ENCODE measurements around the gene MAML2.
A peak's percentile ranks its signal among the peaks of the same experiment; 100 is the strongest.

The MAML2 gene

DNA sequence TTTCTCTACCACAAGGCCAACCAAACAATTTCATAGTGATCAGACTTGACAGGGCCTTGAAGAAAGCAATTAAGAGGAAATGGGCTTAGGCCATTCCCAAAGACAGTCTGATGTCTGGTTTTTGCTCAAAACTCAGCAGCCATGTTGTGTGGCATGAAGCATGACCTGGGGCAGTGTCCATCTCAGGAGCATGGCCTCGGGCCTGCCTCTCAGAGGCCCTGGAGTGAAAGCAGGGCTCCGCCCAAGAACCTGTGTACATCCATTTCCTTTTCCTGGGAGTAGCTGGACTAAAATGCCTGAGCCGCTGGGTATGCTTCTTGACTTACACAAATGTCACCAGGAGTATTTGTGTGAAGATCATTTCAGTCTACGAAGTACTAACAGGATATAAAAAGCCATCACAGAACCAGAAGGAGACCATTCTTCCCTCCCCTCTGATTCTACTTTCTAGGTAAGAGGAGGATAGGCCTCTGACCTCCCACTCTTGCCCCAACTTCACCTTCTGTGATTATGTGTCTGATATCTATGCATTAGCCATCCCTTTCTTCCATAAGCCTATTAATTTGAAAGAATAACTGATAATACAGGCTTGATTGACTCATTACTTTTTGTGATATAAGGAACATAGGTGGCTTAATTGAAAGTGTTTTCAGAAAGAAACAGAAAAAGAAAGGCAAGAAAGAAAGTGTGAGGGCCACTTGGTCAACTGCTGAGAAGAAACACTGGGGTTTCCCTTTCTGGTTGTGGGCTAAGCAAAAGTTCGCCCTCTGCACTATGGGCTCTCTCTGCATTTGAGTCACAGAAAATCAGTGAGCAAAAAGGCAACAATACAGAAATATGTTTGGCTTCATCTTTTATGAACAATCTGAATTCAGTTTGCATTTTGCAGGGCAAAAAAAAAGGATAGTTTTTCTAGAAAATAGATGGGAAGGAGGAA, 230.5 kb downstream of the MAML2 start:
- no peak for DNase-seq

DNA sequence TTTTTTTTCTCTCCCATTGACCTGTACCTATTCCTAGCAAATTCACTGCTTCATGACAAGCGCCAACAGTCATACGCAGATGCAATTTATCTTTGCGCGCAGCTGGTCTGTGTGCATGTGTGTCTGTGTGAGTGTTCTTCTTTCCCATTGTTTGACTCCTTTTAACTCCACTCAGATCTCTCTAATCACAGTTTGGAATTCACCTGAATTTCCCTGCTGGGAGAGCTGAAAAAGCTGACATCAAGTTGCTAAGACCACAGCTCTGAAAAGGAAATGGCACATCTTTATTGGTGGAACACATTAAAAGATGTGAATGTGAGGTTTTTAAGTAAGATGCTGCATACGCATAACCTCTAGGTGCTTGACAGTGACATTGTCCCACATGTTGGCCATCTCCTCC, 231.7 kb downstream of the MAML2 start:
- DNase-seq = no peak

DNA sequence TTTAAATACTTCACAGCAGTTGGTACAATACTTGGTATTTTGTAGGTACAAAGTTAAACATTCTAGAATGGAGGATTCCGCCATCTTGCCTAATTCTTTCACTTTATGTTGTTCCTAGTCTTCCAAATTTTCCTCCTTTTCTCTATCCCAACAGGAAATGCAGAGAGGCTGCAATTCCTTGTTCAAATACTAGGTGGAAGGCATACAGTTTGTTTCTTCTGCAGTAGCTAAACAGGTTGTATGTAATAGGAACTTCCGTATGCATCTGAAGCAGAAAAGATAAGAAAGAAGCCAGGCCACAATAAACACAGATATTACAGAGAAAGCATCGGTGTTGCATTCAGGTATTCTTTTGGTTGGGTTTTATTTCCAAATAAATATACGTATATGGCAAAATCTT, 232.7 kb downstream of the MAML2 start:
- DNase-seq = no peak

DNA sequence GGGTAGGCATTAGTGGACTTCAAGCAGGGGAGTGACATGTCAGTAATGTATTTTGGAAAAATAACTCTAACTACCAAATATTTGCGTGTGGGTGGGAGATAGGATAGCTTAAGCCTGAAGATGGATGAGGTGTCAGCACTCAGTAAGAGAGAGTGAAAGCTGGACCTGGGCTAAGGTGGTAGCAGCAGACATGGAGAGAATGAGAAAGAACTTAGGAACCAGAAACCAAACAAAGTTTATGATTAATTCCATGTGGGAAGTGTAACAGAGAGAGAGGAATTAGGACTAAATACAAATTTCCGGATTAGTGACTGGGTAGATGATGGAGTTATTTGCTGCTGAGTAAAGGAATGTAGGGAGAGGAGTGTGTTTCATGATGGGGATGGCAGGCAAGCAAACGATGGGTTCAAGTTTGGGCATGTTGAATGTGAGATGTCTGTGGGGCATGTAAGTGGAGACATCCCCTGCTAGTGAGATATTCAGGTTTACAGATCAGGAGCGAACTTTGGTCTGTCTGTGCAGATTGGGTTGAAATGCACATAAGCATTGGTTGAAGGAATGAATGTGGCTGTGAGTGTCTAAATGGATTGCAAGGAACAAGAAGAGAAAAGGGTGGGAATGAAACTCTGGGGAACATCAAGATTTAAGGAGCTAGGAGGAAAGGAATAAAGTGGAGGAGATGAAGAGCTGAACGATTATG, 233.5 kb downstream of the MAML2 start:
- DNase-seq = no peak

DNA sequence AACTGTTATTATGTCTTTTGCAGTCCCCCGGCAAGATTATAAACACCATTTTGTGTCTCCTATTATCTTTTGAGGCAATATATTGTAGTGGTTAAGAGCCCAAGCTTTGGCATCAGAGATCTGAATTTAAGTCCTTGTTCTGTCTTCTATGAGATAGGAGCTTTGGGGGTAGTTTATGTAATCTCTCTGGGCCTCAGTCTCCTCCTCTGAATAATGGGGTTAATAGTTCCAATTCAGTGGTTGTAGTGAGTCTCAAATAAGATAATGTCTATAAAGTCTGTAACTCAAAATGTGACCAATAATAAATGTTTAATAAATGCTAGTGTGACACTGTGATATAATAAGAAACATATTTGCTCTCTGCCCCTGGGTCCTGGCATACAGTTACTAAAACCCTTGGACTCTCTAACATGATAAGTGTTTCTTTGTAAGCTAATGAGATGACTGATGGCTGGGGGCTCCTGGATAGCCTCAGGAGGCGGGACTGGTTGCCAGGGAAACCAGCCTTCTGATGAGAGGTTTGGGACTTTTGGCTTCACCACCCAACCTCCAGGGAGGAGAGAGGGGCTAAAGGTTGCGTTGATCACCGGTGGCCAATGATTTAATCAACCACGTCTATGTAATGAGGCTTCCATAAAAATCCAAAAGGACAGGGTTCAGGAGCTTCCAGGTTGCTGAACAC, 235.7 kb downstream of the MAML2 start:
- no peak for DNase-seq

DNA sequence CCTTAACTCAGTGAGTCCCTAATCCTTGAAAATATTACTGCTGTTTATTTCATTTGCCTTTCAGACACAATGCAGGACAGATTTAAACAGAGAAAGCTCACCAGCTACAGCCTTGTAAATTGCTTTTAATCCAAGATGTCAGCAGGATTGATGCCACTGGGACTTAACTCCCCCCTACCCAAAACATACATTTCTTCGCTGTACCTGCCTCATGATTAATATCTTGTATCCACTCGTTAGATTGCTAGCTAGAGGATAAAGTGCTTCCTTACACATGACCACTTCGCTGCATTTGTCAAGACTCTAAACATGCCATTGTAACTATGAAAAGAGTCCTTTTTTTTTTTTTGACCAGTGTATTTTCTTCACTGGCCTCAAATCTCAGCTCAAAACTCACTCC, 236.3 kb downstream of the MAML2 start:
- DNase-seq = no peak

DNA sequence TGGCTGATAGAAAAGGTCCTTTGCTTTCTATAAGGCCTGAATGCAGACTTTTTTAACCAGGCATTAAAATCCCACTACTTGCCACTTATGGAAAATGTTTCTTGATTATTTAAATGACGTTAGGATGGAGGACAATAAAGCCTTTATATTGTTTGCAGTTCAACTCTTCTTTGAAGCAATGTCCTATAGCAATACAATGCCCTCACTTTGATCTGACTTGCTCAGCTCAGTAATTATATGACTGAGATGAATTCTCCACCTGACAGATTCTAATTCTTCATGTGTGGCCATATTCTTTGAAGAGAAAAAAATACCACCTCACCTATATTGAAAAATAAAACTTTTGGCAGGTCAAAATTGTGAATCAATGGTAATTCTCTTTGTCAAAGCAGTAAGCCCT, 237.1 kb downstream of the MAML2 start:
- no peak for DNase-seq

DNA sequence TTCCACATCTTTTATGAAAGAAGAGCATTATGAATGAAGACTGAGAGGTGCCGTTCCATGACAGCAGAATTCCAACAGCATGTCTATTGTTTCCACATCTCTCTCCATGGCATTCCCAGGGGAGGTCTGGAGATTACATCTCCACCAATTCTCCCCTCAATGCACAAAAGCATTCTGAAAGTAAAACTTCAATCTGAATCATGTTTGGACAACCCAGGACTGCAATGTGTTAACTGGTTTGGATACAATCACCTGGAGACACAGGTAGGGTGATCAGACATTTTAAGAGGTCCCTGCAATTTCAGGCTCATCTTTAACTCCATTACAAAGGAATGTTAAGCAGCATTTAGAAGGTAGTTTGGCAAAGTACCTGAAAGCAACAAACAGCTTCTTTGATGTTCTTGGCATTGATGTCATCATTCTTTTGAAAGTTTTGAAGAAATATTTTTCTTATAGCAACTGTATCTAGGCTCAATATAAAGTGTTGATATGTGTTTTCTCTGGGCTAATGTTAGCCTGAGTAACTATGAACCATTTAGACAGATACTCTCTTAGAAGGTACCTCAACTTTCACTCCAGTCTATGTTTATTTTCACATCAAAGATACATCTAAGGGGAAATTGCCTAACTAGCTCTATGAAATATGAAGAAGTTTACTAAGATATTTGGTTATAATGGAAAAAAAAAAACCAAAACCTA, 237.6 kb downstream of the MAML2 start:
- no peak for DNase-seq

DNA sequence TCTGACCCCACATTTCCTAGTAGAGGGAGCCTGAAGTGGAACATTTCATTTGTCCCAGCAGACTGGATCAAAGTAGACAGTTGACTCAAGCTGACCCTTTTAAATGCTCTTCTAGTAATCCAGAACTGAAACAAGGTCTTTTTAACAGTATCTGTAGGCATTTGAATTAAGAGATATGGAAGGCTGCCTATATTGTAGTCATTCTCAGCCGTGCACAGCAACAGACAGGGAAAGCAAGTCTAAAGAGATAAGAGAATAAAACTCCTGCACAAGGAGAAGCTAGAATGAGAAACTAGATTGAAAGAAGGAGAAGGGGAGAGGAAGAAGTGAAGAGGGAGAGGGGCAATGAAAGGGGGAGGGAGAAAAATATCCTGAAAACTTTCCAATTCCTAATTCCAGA, 238.5 kb downstream of the MAML2 start:
- DNase-seq = peak; percentile 34

DNA sequence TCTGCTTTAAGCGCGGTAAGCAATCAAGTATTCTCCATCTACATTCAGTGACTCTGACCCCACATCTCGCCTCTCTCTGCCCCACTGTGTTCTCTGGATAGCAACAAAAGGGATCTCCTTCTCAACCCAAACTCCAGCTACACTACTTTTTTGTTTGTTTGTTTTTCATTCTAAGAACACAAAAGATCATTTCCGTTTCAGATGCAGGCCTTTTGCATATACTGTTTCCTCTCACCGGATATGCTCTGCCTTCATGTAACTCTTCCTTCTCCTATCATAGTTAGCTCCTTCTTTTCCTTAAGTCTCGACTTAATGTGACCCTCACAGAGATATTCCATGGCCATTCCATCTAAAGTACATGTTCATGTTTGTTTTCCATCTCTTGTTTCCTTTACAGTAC, 239.3 kb downstream of the MAML2 start:
- no peak for DNase-seq

DNA sequence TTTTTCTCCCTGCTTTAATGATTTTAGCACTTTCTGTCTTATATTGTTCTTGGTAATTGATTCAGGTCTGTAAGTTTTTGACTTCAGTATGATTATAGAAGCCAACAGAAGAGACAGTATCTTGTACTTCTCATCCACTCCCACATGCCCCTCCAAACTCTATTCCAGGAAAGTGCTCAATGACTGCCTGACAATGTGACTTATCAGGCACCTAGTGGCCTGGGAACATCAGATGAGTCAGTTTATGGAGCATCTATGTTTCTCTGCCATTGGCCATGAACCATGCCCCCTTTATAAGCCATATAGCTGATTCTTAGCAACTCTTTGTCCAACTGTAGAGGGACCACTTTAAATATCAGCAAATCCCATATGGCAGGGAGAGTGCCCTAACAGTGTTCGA, 239.9 kb downstream of the MAML2 start:
- peak; percentile 14 for DNase-seq

DNA sequence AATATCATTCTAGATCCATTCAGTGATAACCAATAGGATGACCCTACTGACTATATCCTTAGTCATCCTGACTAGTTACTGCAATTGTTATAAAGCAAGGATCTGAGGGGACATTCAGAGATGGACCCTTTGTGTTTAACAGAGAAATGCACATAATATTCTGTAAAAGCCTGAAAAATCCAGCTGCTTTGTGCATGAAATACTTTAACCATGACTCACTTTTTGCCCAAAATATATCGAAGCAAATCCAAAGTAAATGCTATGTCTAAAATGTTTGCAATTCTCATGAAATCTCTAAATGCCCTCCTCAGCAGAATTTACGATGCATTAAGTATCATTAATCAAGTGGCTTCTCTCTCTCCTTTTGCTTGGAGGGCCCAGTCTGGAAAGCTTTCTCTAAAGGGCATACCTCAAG, 240.3 kb downstream of the MAML2 start:
- DNase-seq = no peak

DNA sequence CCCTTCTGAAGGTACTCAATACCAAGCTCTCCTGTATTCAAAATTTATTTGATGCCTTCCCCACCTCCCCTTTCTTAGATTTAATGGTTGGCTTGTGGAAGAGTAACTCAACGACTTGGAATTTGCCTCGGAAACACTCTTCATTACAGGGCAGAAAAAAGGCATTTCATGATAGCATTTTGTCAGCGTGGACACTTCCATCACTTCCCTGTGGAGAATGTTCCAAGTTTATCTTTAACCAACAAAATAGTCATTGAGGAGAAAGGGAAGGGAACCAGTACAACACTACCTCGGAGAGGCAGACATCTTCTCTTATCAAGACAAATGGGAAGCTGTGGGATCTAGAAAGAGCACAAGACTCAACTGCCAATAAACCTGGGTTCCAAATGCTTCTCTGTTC, 241.8 kb downstream of the MAML2 start:
- no peak for DNase-seq

DNA sequence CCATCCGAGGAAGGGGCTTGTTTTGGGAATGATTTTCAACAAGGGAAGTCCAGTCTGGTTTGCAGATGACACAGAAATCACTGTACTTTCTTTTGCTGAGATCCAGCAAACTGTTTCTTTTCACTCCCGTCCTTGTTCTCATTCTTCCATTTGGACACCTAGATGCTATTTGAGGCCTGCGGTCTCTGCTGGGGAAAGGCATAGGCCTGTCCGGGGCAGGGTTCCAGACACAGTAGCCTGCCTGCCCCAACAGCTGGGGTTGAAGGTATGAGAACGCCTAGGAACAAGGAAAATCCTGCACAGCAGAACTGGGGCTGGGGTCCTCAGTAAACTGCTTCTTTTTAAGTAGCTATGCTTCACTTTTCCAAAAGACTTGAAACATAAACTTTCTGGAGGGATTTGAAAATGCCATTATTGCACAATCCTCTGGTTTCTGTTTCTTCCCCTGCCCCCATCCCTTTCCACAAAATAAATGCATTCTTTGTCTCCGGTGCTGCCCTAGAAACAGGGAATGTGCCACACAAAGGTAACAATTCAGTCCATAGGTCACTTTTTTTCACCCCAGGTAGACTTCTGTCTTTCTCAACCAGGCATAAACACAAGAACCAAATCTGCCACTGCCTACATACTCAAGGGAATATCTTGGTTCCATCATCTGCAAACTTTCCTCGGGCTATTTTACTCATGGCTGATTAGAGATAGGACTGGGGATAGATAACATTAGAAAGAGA, 244.3 kb downstream of the MAML2 start:
- no peak for DNase-seq

DNA sequence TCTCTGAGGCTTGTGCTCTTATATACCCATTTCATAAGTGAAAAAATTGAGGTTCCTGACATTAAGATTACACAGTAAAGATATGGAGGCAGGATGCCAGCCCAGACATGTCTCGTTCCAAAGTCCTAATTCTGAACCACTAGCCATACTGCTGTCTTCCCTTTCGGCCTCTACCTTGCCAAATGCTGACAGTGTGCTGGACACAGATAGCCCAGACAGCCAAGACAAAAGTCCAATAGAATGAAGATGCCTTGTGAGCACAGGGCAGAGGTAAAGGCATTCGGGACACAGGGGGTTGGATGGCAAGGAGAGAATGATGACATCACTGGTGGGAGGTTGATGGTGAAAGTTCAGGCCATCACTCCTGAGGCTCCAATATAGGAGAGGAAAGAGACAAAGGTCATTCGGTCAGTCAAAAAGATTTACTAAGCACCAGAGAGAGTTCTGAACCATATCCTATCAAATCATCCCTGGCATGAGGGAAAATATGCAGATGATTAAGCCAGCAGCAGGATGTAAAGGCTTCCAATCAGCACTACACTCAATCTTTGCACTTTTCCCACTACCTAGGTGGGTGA, 245.1 kb downstream of the MAML2 start:
- DNase-seq = no peak

DNA sequence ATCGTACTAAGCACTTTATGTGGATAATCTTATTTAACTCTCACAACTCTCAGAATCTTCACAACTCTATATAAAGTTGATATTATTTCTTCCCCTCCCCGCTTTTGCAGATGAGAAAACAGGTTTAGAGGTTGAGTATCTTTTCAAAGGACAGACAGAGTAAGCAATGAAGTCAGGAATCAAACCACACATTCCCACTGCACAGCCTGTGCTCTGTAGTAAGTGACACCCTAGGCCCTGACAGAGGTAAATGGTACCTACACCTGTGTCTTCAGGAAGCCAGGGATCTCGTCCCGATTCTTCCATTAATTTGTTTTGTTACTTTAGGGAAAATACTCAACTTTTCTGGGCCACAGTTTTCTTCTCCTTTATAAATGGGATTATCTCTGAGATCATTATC, 246.6 kb downstream of the MAML2 start:
- DNase-seq = no peak

DNA sequence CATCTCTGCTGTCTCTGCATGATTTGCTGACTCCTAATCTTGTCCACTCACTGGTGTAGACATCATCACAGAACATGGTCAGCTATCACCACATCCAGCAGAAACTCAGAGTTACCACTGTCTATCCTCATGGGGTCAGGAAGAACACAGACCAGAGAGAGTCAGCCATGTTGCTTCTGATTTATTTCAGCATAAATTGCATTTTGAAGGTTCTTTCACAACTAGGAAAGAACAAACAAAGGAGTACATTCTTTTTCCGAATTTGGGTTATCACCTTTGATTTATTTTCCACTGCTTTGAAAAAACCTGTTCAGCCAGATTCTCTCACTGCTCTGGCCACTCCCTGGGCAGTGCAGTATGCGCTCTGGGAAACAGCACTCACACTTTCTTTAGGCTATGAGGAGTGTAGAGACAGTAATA, 247.1 kb downstream of the MAML2 start:
- DNase-seq = no peak

DNA sequence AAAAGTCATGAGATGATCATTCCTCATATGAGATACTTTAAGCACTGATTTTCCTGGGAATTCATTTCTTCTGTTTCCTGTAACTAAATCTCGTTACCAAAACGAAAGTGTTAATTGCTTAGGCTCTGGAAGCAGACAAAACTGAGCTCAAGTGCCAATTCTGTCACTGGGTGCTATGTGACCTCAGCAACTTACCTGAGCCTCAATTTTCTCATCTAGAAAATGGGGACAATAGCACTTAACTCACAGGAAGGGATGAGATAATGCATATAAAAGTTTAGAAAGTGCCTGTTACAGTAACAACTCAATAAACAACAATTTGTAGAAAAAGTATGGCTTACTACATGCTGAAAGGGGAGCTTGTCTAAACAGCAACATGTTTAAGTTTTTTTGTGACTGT, 248.8 kb downstream of the MAML2 start:
- DNase-seq = no peak

DNA sequence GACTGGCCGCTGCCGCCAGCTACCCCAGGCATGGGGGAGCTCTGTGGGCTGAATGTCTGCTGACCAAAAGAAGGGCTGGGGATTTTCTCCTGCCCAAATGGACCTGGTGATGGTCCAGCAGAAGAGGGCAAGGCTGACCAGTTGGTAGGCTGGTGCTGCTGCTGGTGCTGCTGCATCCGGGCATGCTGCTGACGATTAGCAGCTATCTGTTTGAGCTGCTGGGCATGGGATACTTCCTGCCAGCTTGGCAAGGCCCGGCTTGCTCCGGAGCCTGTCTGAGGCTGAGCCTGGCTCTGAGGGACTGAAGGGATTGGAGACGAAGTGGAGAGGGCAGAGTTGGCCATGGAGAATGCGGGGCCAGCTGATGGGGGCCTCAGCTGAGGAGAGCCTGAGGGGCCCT, 250.5 kb downstream of the MAML2 start:
- no peak for DNase-seq

DNA sequence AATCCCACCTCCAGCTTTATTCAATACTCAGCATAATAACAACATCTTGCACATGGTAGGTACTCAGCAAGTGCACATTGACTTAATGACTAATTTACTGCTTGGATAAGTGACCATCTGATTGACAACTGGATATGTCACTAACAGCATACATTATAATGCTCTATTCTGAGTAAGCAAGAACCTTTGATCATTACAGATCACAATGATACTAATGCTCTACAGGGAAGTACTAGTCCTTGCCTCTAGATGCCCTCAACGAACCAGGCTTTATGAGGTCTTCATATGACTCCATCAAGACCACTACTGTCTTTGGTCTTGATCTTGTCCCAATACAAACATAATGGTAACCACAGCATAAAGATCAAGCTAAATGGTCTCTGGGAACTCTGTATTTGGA, 251.5 kb downstream of the MAML2 start:
- DNase-seq = peak; percentile 68

DNA sequence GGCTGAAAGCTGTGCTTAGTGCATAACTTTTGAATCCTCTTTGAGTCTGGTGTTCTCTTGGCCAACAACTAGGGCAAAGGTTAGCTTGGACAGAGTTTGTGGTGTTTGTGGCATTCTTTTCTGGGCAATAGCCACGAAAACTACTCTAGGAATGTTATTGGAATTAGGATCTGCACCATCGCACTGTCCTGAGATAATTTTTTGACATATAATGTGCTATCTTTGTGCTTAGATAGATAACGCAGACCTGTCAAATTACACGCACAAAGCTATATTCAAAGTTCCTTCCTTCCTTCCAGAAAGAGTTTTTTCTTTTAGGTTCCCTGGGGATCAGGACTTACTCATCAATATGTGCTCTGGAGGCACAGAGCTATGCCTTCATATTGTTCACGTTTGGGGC, 252.3 kb downstream of the MAML2 start:
- DNase-seq = no peak

DNA sequence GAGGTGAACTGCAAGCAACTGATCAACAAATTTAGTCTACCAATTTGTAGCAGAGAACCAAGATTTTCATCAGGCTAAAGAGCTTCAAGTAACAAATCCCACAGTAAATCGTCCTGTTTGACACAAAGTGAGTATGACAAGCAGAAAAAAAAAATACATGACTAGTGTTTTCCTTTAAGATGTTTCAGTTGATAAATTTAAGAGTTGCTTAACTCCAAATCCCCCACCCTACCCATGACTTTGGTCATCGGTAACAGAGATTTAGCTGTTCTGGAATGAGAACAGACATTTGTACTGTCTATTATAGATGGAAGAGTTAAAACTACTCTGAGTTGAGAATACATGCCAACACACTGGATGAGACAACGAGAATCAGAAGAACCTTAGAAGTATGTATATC, 254.1 kb downstream of the MAML2 start:
- DNase-seq = no peak
